ENCODE data around the gene GCSAM.
"Not testable (repeated sequence)": the region's sequence is repeated elsewhere in the genome, so short reads cannot be mapped to it uniquely, and the experiment has no call there.

The GCSAM gene

DNA sequence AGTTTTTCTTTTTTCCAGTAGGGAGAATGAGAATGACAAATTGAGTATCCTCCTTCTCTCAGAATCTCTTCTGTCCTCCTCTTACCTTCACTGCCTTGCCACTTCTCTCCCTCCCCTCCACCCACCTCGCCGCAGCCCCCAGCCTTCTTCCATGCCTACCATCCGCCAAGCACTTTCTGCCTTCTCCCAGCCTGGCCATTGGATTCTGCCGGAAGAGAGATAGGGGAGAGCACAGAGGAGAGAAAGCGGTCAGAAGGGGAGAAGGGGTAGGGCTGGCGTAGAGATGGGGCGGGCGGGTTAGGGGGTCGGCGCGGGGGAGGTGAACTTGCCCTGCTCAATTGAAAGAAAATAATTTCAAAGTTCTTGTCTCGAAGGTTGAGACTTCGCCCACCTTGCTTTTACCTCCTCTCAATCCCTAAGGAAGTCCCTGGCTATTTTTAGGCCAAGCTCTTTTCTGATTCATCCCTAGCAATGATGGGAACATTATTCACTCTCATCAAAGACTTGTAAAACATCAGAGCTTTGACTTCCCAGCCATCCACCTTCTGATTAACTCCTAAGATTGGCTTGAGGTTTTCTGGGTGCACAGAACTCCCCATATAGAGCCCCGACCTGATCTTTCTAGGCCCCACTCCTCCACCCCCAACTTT lies 46.0 kb downstream of the GCSAM start:
- Histone ChIP-seq H3K9me3 (ENCODE audit: control insufficient read depth, insufficient read depth, low read length) (no peaks in the 10 kb centered on the region), H3K4me3 (ENCODE audit: low read length) (peak overlapping the region; percentile 44; the same call in 1 of the 2 replicates), H3K27me3 (ENCODE audit: control insufficient read depth, insufficient read depth, low read length) (no peaks in the 10 kb centered on the region), H3K27ac (ENCODE audit: low read length) (no peak overlapping the region), H3K36me3 (ENCODE audit: control insufficient read depth, insufficient read depth, low read length) (no peaks in the 10 kb centered on the region), H3K4me1 (ENCODE audit: control insufficient read depth, insufficient read depth, low read length) (no peaks in the 10 kb centered on the region)
- no CpG with 5 or more reads among the region's 14 CpGs for WGBS (ENCODE audit: insufficient coverage, insufficient read length)
- DNase-seq (ENCODE audit: low read depth, low spot score) = no peak

DNA sequence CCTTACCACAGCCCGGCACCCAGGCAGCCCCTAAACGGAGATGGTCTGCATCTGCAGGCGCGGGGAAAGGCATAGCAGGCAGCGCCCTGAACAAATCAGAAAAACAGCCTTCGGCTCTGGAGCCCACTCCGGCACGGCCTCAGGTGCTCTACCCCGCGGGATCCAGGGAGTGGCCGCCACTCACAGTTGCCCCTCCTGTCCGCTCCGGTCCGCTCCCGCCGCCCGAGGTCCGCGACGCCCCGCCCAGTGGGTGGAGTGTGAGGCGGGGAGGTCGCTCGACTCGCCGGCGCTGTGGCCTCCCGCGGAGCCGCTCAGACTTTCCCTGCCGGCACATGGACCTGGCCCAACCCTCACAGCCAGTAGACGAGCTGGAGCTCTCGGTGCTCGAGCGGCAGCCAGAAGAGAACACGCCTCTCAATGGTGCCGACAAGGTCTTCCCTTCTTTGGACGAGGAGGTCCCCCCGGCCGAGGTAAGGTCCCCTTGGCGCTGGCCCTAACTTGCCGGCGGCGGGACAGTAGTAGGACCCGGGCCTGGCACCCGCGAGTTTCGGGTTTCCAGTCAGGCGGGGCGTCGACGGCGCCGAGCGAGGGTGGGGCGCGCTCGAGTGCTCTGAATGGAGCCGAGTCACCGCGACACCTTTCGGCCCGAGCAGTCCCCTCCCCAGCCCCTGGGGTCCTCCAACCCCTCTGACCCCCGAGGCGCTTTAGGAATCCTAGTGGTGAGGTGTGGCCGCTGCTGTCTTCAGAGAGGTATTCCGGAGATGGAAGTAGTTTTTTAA lies 46.8 kb downstream of the GCSAM start, which contains the start of gene C3orf52:
Gene C3orf52, plus strand, starts transcription at position 314 of the 779 bp plus-strand sequence. Its CDS starts 19 bp downstream, at position 333.
- Histone ChIP-seq H3K27ac (ENCODE audit: low read length) (no peak within 1 kb of the TSS), H3K9me3 (ENCODE audit: control insufficient read depth, insufficient read depth, low read length) (no peaks in the 10 kb centered on the region), H3K27me3 (ENCODE audit: control insufficient read depth, insufficient read depth, low read length) (no peaks in the 10 kb centered on the region), H3K4me3 (ENCODE audit: low read length) (peak within 1 kb of the TSS; percentile 44; the same call in 1 of the 2 replicates), H3K4me1 (ENCODE audit: control insufficient read depth, insufficient read depth, low read length) (no peaks in the 10 kb centered on the region), H3K36me3 (ENCODE audit: control insufficient read depth, insufficient read depth, low read length) (no peaks in the 10 kb centered on the region)
- DNase-seq (ENCODE audit: low read depth, low spot score) = peak; percentile 73
- no CpG with 5 or more reads among the region's 67 CpGs for WGBS (ENCODE audit: insufficient coverage, insufficient read length)

DNA sequence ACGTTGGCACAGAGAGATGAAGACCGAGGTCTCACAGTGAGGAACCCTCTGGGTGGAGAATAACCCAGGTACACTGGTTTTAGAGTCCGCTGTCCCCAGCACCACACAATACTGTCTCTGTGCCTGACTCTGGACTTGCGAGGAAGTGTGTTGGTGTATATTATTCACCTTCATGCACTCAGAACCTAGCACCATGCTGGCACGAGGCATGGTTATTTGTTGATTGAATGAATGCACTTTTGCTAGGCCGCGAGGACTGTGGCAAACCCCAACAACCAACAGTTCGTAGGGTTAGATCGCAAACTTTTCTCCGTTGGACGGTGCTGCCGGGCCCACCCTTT lies 47.3 kb downstream of the GCSAM start:
- no peaks in the 10 kb centered on the region for H3K9me3 ChIP-seq (ENCODE audit: control insufficient read depth, insufficient read depth, low read length)
- no peak overlapping the region for H3K27ac ChIP-seq (ENCODE audit: low read length)
- no peaks in the 10 kb centered on the region for H3K36me3 ChIP-seq (ENCODE audit: control insufficient read depth, insufficient read depth, low read length)
- no CpG with 5 or more reads among the region's 12 CpGs for WGBS (ENCODE audit: insufficient coverage, insufficient read length)
- DNase-seq (ENCODE audit: low read depth, low spot score) = no peak
- no peaks in the 10 kb centered on the region for H3K27me3 ChIP-seq (ENCODE audit: control insufficient read depth, insufficient read depth, low read length)
- no peaks in the 10 kb centered on the region for H3K4me1 ChIP-seq (ENCODE audit: control insufficient read depth, insufficient read depth, low read length)
- peak overlapping the region; percentile 44; the same call in 1 of the 2 replicates for H3K4me3 ChIP-seq (ENCODE audit: low read length)

DNA sequence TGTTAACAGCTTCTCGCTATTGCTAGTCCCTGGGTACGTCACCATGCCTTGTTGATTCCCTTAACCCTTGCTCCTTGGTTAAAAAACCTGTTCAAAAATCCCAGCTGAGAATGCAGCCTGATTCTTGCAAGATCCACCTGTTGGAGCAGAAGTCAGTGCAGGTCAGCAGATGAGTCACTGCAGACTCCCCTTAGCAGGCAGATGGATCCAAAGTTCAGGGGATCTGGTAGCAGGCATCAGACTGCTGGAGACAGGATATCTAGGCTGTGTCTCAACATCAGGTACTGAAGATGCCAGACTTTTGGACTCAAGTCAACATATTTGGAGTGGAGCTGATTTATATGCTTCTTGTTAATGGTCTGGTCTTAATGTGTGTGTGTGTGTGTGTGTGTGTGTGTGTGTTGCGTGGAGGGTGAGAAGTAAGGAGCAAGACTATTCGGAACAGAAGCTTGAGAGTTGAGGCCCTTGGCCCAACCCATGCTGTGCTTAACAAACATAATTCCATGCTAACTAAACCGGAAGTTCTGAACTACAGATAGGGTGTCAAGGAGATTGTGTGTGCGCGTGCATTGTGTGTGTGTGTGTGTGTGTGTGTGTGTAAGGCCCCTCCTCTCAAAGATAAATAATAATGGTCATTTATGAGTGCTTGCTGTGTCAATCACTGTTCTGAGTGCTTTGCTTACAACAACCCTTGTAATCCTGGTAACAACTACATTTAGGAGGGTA lies 47.9 kb downstream of the GCSAM start:
- H3K9me3 ChIP-seq (ENCODE audit: control insufficient read depth, insufficient read depth, low read length) = no peaks in the 10 kb centered on the region
- no peaks in the 10 kb centered on the region for H3K36me3 ChIP-seq (ENCODE audit: control insufficient read depth, insufficient read depth, low read length)
- no peak overlapping the region for H3K27ac ChIP-seq (ENCODE audit: low read length)
- H3K4me1 ChIP-seq (ENCODE audit: control insufficient read depth, insufficient read depth, low read length) = no peaks in the 10 kb centered on the region
- no peak overlapping the region for H3K4me3 ChIP-seq (ENCODE audit: low read length)
- no peaks in the 10 kb centered on the region for H3K27me3 ChIP-seq (ENCODE audit: control insufficient read depth, insufficient read depth, low read length)
- DNase-seq (ENCODE audit: low read depth, low spot score) = no peak
- WGBS (ENCODE audit: insufficient coverage, insufficient read length) = no CpG with 5 or more reads among the region's 7 CpGs

DNA sequence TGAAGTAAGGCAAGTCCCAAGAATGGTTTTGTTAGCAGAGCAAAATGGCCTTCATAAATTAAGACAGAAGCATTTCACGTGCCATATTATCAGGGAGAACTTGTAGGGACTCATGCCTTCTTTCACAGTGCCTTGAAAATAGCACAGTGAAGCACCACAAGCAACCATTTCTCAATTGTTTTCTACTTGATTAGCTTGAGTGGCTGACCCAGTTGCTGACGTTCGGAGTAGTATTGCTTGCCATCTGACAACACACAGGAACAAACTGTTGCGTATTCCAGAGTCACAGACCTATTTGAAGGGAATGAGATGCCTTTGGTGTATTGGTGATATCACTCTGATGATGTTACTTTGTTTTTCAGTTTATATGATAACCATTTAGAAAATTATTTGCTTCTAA lies 49.8 kb downstream of the GCSAM start:
- WGBS (ENCODE audit: insufficient coverage, insufficient read length) = no CpG with 5 or more reads among the region's 4 CpGs
- Histone ChIP-seq H3K4me1 (ENCODE audit: control insufficient read depth, insufficient read depth, low read length) (no peaks in the 10 kb centered on the region), H3K27ac (ENCODE audit: low read length) (no peak overlapping the region), H3K9me3 (ENCODE audit: control insufficient read depth, insufficient read depth, low read length) (no peaks in the 10 kb centered on the region), H3K4me3 (ENCODE audit: low read length) (no peak overlapping the region), H3K36me3 (ENCODE audit: control insufficient read depth, insufficient read depth, low read length) (no peaks in the 10 kb centered on the region), H3K27me3 (ENCODE audit: control insufficient read depth, insufficient read depth, low read length) (no peaks in the 10 kb centered on the region)
- DNase-seq (ENCODE audit: low read depth, low spot score) = no peak

DNA sequence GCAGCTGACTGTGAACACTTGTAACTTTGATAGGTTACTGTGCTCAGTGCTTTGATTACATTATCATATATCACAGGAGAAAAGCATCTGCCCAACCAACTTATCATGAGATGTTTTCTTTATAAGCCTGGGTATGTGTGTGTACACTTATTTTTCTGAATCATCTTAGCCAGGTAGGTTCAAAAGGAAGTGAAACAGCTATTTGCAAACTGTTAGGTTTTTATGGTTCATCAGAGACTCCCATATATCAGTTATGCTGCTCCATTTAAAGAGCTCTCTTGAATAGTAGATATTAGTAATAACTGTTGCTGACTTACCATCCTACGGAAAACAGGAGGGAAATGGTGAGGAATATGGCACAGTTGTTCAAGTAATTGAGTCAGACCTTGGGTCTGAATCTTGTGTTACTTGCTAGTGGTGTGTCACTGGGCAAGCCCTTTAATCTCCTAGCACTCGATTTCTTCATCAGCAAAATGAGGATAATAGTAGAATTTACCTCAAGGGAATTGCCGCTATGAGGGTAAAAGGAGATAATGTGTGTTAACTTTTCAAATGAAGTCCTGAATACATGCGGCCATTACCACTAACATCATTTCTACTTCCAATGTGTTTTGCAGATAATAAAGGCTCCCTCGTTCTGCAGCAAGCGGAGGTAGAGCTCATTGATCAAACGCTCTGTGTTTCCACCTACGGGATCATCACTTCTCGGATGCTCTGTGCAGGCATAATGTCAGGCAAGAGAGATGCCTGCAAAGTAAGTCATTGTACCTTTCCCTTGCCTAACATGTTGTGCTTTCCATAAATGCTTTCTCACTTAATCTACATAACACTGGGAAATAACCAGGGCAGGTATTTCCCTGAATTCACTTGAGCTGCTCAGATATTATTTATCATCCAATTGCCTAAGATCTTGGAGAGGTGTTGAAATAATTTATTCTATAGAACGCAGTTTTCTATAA lies 54.6 kb downstream of the GCSAM start:
- WGBS (ENCODE audit: insufficient coverage, insufficient read length) = no CpG with 5 or more reads among the region's 10 CpGs

DNA sequence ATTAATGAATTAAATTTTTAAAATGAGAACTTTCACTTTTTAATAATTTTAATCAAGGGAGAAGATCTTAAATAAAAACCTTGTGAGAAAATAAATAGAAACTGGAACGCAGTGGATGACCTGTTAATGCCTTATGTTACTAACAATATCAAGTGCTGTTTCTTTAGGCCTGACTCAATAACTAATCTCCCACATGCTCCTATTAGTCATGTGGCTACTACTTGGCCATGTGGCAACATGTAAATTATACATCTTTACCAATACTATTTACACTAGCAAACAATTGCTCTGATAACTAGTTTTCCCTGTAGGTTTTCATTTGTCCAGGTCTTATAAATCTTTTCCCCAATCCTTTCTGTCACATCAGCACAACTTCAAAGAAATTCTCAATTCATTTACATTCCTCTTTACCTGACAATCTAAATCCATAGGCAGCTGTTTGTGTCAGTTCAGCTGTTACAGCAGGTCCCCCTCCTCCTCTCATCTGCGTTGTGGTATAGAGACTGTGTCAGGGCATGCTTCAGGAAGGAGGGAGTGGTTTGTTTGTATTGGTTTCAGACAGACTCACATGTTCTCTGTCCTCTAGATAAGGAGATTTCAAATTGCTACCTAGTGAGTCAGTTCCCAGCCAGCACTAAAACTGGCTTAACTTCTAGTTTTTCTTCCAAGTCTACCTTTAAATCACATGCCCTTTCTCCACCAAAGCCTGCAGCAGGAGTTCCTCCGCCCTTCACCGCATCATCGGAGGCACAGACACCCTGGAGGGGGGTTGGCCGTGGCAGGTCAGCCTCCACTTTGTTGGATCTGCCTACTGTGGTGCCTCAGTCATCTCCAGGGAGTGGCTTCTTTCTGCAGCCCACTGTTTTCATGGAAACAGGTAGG lies 58.2 kb downstream of the GCSAM start:
- no peaks in the 10 kb centered on the region for H3K4me1 ChIP-seq (ENCODE audit: control insufficient read depth, insufficient read depth, low read length)
- H3K4me3 ChIP-seq (ENCODE audit: low read length) = no peak overlapping the region
- H3K27ac ChIP-seq (ENCODE audit: low read length) = no peak overlapping the region
- no CpG with 5 or more reads among the region's 6 CpGs for WGBS (ENCODE audit: insufficient coverage, insufficient read length)
- H3K27me3 ChIP-seq (ENCODE audit: control insufficient read depth, insufficient read depth, low read length) = no peaks in the 10 kb centered on the region
- no peaks in the 10 kb centered on the region for H3K9me3 ChIP-seq (ENCODE audit: control insufficient read depth, insufficient read depth, low read length)
- DNase-seq (ENCODE audit: low read depth, low spot score) = no peak
- H3K36me3 ChIP-seq (ENCODE audit: control insufficient read depth, insufficient read depth, low read length) = no peaks in the 10 kb centered on the region

More for the DNA sequence above, 54.6 kb downstream of the GCSAM start:
- Histone ChIP-seq H3K4me3 (ENCODE audit: low read length) (no peak overlapping the region), H3K36me3 (ENCODE audit: control insufficient read depth, insufficient read depth, low read length) (no peaks in the 10 kb centered on the region), H3K9me3 (ENCODE audit: control insufficient read depth, insufficient read depth, low read length) (no peaks in the 10 kb centered on the region), H3K27ac (ENCODE audit: low read length) (no peak overlapping the region), H3K27me3 (ENCODE audit: control insufficient read depth, insufficient read depth, low read length) (no peaks in the 10 kb centered on the region), H3K4me1 (ENCODE audit: control insufficient read depth, insufficient read depth, low read length) (no peaks in the 10 kb centered on the region)
- DNase-seq (ENCODE audit: low read depth, low spot score) = no peak

DNA sequence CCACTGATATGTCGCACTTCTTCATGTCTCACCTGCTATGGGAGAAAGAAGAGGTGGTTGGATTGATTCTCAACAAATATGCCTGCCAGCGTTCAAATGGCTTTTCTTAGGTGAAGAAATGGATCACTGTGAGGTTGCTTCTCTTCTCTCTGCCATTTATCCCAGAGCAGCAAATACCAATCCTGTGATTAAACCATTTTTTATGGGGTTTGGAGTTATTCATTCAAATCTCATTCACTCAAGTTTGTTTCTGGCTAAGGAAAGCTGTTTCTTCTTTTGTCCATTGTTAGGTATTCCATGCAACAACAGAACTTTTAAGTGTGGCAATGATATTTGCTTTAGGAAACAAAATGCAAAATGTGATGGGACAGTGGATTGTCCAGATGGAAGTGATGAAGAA lies 59.0 kb downstream of the GCSAM start:
- no peak overlapping the region for H3K27ac ChIP-seq (ENCODE audit: low read length)
- WGBS (ENCODE audit: insufficient coverage, insufficient read length) = no CpG with 5 or more reads among the region's 2 CpGs

DNA sequence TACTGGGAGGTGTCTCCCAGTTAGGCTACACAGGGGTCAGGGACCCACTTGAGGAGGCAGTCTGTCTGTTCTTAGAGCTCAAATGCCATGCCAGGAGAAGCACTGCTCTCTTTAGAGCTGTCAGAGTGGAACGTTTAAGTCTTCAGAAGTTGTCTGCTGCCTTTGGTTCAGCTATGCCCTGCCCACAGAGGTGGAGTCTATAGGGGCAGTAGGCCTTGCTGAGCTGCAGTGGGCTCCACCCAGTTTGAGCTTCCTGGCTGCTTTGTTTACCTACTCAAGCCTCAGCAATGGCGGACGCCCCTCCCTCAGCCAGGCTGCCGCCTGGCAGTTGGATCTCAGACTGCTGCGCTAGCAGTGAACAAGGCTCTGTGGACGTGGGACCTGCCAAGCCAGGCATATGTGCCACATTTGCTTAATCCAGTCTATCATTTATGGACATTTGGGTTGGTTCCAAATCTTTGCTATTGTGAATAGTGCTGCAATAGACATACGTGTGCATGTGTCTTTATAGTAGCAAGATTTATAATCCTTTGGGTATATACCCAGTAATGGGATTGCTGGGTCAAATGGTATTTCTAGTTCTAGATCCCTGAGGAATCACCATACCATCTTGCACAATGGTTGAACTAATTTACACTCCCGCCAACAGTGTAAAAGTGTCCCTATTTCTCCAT lies 60.5 kb downstream of the GCSAM start:
- H3K4me1 ChIP-seq (ENCODE audit: control insufficient read depth, insufficient read depth, low read length); H3K27me3 ChIP-seq (ENCODE audit: control insufficient read depth, insufficient read depth, low read length); H3K4me3 ChIP-seq (ENCODE audit: low read length); H3K9me3 ChIP-seq (ENCODE audit: control insufficient read depth, insufficient read depth, low read length); H3K27ac ChIP-seq (ENCODE audit: low read length); H3K36me3 ChIP-seq (ENCODE audit: control insufficient read depth, insufficient read depth, low read length); DNase-seq (ENCODE audit: low read depth, low spot score): not testable (repeated sequence)
- WGBS (ENCODE audit: insufficient coverage, insufficient read length) = no CpG with 5 or more reads among the region's 8 CpGs

More for the DNA sequence above, 59.0 kb downstream of the GCSAM start:
- H3K36me3 ChIP-seq (ENCODE audit: control insufficient read depth, insufficient read depth, low read length) = no peaks in the 10 kb centered on the region
- H3K4me1 ChIP-seq (ENCODE audit: control insufficient read depth, insufficient read depth, low read length) = no peaks in the 10 kb centered on the region
- H3K27me3 ChIP-seq (ENCODE audit: control insufficient read depth, insufficient read depth, low read length) = no peaks in the 10 kb centered on the region
- H3K4me3 ChIP-seq (ENCODE audit: low read length) = no peak overlapping the region
- no peaks in the 10 kb centered on the region for H3K9me3 ChIP-seq (ENCODE audit: control insufficient read depth, insufficient read depth, low read length)
- no peak for DNase-seq (ENCODE audit: low read depth, low spot score)

All from iPS DF 6.9 (cell line).